GM12873 (cell line): ENCODE measurements around the gene ABI2.

ENCODE experiments used
- TF ChIP-seq, protein P1 (sequence below): IDR thresholded peaks from 2 replicates; pipeline ENCODE4 v1.5.1; 2012; ENCODE audit warnings: low read depth, mild to moderate bottlenecking, moderate library complexity, low read length, control low read depth; ENCODE audit not compliant: insufficient read depth; ENCODE audit errors: missing control alignments

The ABI2 gene

GRCh38 chr2:203327901-203328759, at the start of gene ABI2:
Gene ABI2 (plus strand): TSS chr2:203328394. CDS start chr2:203328515, 121 bp downstream.
- TF ChIP-seq, protein P1, sequence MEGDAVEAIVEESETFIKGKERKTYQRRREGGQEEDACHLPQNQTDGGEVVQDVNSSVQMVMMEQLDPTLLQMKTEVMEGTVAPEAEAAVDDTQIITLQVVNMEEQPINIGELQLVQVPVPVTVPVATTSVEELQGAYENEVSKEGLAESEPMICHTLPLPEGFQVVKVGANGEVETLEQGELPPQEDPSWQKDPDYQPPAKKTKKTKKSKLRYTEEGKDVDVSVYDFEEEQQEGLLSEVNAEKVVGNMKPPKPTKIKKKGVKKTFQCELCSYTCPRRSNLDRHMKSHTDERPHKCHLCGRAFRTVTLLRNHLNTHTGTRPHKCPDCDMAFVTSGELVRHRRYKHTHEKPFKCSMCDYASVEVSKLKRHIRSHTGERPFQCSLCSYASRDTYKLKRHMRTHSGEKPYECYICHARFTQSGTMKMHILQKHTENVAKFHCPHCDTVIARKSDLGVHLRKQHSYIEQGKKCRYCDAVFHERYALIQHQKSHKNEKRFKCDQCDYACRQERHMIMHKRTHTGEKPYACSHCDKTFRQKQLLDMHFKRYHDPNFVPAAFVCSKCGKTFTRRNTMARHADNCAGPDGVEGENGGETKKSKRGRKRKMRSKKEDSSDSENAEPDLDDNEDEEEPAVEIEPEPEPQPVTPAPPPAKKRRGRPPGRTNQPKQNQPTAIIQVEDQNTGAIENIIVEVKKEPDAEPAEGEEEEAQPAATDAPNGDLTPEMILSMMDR, result no peak

GRCh38 chr2:203279288-203279687, 48.9 kb upstream of the ABI2 start:
- TF ChIP-seq, protein P1, result no peak

DNA sequence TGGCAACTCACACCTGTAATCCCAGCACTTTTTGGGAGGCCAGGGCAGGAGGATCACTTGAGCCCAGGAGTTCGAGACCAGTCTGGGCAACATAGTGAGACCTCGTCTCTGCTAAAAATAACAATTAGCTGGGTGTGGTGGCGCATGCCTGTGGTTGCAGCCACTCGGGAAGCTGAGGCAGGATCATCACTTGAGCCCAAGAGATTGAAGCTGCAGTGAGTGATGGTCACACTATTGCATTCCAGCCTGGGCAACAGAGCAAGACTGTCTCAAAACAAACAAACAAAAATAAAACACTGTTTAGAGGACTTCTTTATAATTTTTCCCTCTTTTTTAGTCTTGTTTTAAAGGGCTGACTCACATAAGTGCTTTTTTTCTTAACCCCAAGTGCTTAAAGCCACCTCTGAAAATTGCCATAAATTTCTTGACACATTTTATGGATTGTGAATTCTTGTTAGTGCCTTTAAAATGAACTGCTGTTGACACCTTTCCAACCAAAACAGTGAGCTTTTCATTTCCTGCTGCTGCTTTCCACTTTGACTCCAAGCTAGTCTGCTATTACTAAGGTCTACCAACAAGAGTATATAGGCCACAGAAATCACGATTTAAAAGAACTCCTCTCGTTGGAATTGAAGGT, 47.6 kb upstream of the ABI2 start:
- TF ChIP-seq, protein P1, result no peak

GRCh38 chr2:203282101-203282500, 46.1 kb upstream of the ABI2 start:
- TF ChIP-seq, protein P1, result no peak

- TF ChIP-seq, protein P1, result no peak
Measured at GRCh38 chr2:203286532-203286931, 41.7 kb upstream of the ABI2 start.

- TF ChIP-seq, protein P1, result no peak
Measured at GRCh38 chr2:203301667-203302066, 26.5 kb upstream of the ABI2 start.

DNA sequence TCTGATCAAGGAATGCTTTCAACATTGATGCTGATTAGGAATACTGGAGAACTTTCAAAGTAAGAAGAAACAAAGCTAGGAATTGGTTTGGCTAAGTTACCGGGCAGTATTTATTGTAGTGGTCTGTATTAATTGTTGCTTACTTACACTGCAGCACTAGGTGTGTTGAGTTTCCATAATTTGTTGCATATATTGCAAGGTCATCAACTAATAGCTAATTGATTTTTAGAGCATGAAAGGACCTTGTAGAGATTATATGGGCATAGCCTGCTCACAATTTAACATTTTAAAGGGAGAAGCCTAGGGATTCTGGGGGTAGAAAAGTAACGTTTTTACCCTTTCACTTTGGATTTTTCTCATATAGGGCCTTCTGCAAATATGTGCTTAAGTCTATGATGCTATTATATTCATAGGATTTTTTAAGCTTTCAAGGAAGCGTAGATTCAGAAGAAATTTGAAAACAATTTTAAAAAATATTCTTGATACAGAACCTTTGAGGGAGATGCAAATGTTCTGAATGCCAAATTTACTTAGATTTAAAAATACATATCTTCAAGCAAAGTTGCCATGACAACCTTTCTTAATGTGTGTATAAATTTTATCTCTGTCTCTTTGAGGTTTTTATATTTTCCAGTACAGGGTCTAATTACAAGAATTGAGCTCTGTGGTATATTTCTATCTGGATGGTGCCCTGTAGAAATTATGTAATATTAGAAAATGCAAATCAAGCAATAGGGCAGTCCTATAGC, 17.3 kb upstream of the ABI2 start:
- TF ChIP-seq, protein P1, result no peak
